ENCODE results near the gene CITED4. TPM values are rescaled to one million over a fixed set of nuclear protein-coding genes. Genes with fewer than 3 reads are reported as not detected.

CITED4 gene
- total and polyA plus RNA-seq, 7 donors: 3.0 to 59.8 (median 23.5) TPM; not detected in 2

DNA sequence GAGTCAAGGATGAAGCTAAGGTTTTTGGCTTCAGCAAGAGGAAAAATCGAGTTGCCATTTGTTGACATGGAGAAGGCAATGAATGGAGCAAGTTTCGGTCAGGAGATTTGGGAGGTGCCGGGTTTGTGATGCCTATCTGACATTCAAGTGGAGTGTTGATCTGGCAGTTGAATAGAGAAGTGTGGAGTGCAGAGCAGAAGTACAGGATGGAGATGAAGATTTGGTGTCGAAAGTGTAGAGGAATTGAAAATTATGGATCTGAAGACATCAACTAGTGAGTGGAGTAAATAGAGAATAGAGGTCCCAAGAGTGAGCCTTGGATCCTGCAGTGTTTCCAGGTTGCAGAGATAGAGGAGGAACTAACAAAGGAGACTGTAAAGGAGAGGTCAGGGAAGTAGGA is 25.9 kb downstream of the CITED4 start:
- peaks cover 14 to 85% (median 23%) of the 10 kb centered on the region in 4 donors for H3K36me3 ChIP-seq
- no peak for DNase-seq
- H3K27me3 ChIP-seq: no peaks in the 10 kb centered on the region
- intact Hi-C loops (cut with DNase I): no loop called here
- H3K27ac ChIP-seq: no peak overlapping the region
- 87 to 88% methylated on average over 4 of the region's 4 CpGs for WGBS, 2 donors
- H3K4me1 ChIP-seq: no peaks in the 10 kb centered on the region
- TF ChIP-seq POLR2A (IDR thresholded peaks at IDR 0.05): no peak
- TF ChIP-seq, protein P1, sequence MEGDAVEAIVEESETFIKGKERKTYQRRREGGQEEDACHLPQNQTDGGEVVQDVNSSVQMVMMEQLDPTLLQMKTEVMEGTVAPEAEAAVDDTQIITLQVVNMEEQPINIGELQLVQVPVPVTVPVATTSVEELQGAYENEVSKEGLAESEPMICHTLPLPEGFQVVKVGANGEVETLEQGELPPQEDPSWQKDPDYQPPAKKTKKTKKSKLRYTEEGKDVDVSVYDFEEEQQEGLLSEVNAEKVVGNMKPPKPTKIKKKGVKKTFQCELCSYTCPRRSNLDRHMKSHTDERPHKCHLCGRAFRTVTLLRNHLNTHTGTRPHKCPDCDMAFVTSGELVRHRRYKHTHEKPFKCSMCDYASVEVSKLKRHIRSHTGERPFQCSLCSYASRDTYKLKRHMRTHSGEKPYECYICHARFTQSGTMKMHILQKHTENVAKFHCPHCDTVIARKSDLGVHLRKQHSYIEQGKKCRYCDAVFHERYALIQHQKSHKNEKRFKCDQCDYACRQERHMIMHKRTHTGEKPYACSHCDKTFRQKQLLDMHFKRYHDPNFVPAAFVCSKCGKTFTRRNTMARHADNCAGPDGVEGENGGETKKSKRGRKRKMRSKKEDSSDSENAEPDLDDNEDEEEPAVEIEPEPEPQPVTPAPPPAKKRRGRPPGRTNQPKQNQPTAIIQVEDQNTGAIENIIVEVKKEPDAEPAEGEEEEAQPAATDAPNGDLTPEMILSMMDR (IDR thresholded peaks at IDR 0.05): no peak
- no peak for TF ChIP-seq POLR2AphosphoS5 (IDR thresholded peaks at IDR 0.05)
- TF ChIP-seq EP300 (IDR thresholded peaks at IDR 0.05): no peak
- no peaks in the 10 kb centered on the region for H3K9me3 ChIP-seq
- no peak overlapping the region for H3K4me3 ChIP-seq

DNA sequence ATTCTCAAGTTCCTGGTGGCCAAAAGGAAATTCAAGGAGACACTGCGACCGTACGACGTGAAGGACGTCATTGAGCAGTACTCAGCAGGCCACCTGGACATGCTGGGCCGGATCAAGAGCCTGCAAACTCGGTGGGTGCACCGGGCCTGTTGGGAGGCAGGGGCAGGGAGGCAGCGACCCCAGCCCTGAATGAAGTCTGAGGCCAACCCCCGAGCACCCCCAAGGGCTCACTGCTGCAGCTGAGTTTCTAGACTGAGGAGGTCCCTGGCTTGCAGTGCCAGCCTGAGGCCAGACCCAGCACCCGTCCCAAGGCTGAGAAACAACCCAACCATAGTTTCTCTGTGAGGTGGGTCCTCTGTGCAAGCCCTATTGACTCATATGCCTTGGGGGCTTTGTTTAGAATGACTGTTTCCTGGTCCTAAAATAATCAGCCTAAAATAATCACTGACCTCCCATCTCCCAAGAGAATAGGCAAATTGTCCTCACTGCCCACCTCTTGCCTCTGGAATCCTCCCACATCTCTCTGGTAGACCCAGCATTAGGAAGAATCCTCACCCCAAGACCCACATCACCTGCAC is 27.1 kb downstream of the CITED4 start:
- Histone ChIP-seq H3K4me1 (no peaks in the 10 kb centered on the region), H3K27ac (no peak overlapping the region), H3K36me3 (peaks cover 14 to 82% (median 23%) of the 10 kb centered on the region in 4 donors), H3K9me3 (no peaks in the 10 kb centered on the region), H3K27me3 (no peaks in the 10 kb centered on the region), H3K4me3 (no peak overlapping the region)
- DNase-seq: no peak
- intact Hi-C loops (cut with DNase I): no loop called here
- 87 to 93% methylated on average over 11 of the region's 11 CpGs for WGBS, 2 donors
- no peak for TF ChIP-seq POLR2A (IDR thresholded peaks at IDR 0.05)
- no peak for TF ChIP-seq POLR2AphosphoS5 (IDR thresholded peaks at IDR 0.05)
- TF ChIP-seq, protein P1 (IDR thresholded peaks at IDR 0.05): no peak
- no peak for TF ChIP-seq EP300 (IDR thresholded peaks at IDR 0.05)

DNA sequence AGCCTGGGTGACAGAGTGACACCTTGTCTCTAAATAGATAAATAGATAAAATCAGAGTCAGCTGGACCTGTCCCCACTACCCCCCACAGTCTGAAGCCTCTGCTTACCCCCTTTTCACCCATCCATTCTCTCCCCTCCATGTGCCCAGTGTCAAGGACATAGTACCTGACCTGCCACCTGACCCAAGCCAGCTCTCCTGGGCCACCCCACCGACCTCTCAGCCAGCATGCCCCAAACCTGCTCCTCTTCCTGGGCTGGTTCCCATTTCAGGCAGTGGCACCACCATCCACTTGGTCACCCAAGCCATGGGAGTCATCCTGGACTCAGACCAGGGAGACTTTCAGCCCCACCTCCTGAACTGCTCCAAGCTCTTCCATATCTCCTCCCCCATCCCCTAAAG is 28.2 kb downstream of the CITED4 start:
- WGBS, 2 donors: 86 to 91% methylated on average over 1 of the region's 1 CpG
- DNase-seq: no peak

DNA sequence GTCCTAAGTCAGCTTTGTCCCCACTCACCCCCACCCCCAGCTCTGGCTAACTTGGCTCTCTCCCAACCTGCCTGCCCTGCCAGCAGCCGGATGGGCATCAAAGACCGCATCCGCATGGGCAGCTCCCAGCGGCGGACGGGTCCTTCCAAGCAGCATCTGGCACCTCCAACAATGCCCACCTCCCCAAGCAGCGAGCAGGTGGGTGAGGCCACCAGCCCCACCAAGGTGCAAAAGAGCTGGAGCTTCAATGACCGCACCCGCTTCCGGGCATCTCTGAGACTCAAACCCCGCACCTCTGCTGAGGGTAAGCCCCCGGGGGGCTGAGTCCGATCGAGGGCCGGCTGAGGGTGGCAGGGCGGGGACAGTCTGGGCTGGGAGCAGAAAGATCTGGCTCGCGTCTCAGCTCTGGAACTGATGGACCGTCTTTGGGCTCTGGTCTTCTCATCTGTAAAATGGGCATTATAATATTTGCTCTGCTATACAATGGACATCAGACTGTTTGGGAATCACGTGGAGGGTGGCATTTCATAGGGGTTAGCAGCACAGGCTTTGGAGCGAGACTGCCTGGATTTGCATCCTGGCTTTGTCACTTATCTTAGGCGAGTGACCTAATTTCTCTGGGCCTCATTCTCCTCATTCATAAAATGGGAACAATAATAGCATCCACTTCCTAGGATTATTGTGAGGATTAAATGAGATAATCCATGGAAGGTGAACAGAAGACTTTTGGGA is 31.0 kb downstream of the CITED4 start:
- Histone ChIP-seq H3K27me3 (no peaks in the 10 kb centered on the region), H3K27ac (no peak overlapping the region), H3K36me3 (peaks cover 9 to 49% (median 13%) of the 10 kb centered on the region in 4 donors), H3K4me3 (no peak overlapping the region), H3K4me1 (no peaks in the 10 kb centered on the region), H3K9me3 (no peaks in the 10 kb centered on the region)
- intact Hi-C loops (cut with DNase I): no loop called here
- DNase-seq: no peak
- TF ChIP-seq POLR2AphosphoS5 (IDR thresholded peaks at IDR 0.05) (no peak), POLR2A (IDR thresholded peaks at IDR 0.05) (no peak), EP300 (IDR thresholded peaks at IDR 0.05) (no peak)
- TF ChIP-seq, protein P1 (IDR thresholded peaks at IDR 0.05): no peak
- 93 to 95% methylated on average over 22 of the region's 22 CpGs for WGBS, 2 donors

More for the DNA sequence above, 28.2 kb downstream of the CITED4 start:
- Histone ChIP-seq H3K27me3 (no peaks in the 10 kb centered on the region), H3K4me3 (no peak overlapping the region), H3K36me3 (peaks cover 14 to 72% (median 19%) of the 10 kb centered on the region in 4 donors), H3K4me1 (no peaks in the 10 kb centered on the region), H3K27ac (no peak overlapping the region), H3K9me3 (no peaks in the 10 kb centered on the region)
- TF ChIP-seq EP300 (IDR thresholded peaks at IDR 0.05) (no peak), POLR2A (IDR thresholded peaks at IDR 0.05) (no peak), POLR2AphosphoS5 (IDR thresholded peaks at IDR 0.05) (no peak)
- TF ChIP-seq, protein P1 (IDR thresholded peaks at IDR 0.05): no peak
- intact Hi-C loops (cut with DNase I): no loop called here
